Measurements from ENCODE around the gene F12.
"Not testable (repeated sequence)": the region's sequence is repeated elsewhere in the genome, so short reads cannot be mapped to it uniquely, and the experiment has no call there.

Gene F12

DNA sequence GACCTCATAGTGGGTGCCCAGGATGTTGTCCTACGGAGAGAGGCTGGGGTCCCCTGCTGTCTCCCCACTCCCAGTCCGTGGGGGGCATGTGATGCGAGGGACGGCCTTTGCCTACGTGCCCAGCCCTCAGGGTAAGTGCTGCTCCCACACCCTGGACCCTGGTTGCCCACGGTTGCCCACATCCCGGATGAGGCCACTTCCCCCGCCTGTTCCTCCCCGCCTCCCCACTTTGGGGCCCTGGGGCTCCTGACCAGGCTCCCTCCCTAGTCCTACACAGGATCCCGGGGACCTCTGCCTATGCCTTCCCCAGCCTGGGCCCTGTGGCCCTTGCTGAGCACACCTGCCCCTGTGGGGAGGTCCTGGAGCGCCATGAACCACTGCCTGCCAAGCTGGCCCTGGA lies 23.6 kb downstream of the F12 start:
- DNase-seq, result no peak

DNA sequence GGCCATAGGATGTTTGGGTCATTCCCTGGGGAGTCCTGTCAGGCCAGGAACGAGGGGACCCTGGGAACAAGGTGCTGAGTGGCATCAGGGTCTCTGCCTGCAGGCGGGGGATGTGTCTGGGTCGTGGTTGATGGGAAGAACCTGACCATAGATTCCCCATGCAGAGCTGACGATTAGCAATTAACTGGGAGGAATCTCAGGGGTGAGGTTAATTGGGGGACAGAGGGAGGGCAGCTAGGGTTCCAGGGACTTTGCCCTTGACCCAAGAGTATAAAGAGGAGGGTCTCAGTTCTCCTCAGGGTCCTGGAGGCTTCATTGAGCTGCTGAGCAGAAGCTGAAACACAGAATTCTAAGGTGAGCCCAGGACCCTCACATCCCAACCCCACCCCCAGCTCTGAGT lies 25.2 kb downstream of the F12 start, which contains the start of gene SLC34A1:
TSS of gene SLC34A1 (plus strand) at position 301 of the 400 bp plus-strand sequence. CDS start 1,308 bp downstream, outside the sequence.
- no peak for DNase-seq

DNA sequence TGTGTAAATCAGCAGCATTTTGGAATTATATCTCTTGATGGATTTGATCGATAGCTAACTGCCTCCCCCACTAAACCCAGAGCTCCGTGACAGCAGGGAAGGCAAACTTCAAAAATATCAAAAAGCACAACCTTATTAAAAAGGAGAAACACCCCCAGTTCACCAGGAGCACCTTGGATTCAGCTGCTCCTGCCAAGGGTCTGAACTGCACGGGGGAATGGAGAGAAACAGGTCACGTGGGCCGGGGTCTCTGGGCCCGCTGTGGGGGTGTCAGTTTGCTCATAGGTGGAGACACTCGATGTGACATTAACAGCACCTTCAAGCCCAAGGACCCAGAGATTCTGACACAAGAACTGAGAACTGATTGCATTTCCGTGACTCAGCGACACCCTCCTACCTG lies 26.2 kb downstream of the F12 start:
- no peak for DNase-seq

GRCh38 chr5:177382423-177383029 lies 26.8 kb downstream of the F12 start:
- no peak for DNase-seq

DNA sequence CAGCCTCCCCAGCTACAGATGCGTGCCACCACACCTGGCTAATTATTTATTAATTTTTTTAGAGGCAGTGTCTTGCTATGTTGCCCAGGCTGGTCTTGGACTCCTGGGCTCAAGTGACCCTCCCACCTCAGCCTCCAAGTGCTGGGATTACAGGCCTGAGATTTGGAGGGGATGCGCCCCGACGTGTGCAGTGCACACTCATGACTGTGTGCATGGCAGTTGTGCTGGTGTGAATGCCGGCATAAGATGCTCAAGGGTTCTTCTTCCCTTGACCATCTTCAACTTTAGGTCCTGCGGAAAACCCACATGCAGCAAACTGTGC lies 28.6 kb downstream of the F12 start:
- DNase-seq, result no peak

GRCh38 chr5:177378884-177379883 lies 30.2 kb downstream of the F12 start:
- DNase-seq, result no peak

- DNase-seq, result no peak
Measured at GRCh38 chr5:177377851-177378776, 31.2 kb downstream of the F12 start.

DNA sequence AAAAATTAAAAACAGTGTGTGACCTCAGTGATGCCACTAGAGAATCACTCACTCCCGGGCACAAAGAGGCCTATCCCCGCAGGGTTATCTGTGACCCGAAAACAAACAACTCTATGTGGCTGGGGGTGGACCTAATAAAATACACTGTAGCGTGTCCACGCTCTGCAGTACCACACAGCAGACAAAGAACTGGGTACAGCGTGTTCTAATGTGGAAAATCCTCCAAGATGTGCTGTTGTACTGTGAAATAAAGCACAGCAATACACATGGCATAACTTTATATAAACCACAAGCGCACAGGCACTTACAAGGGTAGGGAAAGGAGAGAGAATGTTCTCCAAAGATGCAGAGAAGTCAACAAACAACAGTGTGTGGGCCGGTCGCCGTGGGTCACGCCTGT lies 33.3 kb downstream of the F12 start:
- no peak for DNase-seq

GRCh38 chr5:177375516-177375915 lies 33.8 kb downstream of the F12 start:
- not testable (repeated sequence) for DNase-seq

DNA sequence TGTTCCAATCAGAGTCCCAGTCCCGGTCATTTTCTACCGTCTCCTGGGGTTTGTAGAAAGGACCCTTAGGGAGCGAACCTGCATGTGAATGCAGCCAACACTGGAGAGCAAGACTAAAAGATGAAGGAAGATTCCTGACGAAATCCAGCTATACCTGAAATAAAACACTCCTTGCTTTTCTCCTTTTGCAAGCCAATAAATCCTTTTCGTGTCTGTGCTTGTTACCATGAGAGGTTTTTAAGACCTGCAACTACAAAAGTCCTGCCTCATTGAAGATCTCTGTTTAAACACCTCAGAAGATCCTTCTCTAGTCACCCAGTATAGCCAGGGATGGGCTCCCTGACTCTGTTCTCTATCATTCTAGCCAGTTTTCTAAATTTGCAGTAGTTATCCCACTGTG lies 35.2 kb downstream of the F12 start:
- DNase-seq, result no peak

DNA sequence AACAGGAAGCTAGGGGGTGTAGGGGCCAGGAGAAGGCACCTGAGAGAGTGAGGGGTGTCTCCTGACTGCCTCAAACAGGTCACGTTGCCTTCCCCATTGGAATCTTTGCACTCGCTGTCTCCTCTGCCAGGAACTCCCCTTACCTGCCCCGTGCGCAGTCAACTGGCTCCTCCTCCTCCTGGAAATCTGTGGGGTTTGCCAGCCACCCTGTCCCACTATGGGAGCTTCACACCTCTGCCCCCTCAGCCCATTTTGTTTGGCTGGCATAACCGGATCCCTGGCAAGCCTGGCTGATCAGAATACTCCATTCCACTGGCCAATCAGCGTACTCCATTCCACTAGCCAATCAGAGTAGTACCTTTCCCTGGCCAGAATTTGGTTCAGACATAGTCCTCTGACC lies 35.6 kb downstream of the F12 start:
- DNase-seq, result no peak

DNA sequence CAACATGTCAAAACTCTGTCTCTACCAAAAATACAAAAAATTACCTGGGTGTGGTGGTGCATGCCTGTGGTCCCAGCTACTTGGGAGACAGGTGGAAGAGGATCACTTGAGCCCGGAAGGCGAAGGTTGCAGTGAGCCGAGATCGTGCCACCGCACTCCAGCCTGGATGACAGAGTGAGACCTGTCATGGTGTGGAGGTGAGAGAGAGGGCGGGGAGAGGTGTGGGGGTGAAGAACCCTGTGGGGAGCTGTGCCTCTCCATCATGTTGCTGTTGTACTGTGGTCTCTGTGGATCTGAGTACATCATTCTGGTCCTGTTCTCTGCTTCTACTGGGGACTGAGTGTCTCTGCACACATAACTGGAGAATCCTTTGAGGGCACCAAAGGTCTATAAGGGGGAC lies 36.5 kb downstream of the F12 start:
- no peak for DNase-seq

DNA sequence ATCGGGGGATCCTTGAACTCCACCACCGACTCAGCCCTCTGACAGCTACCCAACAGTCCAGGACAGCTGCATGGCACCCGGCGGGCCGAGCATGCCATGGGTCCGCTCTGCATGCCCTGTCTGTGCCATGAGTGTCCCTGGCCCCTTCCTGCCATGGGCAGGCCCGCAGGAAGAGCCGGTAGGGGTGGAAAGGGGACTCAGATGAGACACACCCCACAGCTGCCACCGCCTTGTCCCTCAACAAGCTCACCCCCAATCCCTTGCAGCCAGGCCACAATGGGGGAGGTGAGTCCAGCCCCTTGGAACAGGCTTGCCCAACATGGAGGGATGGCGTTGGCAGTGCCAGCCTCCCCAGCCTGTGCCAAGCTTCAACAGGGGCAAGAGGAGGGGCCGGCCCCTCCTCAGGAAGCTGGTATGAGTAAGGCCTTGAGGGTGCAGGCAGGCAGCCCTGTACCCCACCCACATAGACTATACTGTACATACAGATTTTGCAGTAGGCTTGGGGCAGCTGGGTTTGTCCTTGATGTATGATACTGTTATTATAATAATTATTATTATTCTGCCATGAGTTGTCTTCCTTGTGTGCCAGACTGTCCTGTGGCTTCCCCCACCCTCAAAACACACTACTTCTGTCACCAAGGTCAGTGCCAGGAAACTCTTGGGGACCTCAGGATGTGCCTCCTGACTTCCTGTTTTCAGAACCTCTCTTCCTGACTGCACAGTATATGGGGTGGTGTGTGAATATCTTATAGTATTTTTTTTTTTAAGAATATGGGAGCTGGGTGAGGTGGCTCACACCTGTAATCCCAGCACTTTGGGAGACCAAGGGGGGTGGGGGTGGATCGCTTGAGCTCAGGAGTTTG lies 37.1 kb downstream of the F12 start:
- DNase-seq, result no peak

- DNase-seq, result no peak
Measured at GRCh38 chr5:177371120-177372033, 38.0 kb downstream of the F12 start.

DNA sequence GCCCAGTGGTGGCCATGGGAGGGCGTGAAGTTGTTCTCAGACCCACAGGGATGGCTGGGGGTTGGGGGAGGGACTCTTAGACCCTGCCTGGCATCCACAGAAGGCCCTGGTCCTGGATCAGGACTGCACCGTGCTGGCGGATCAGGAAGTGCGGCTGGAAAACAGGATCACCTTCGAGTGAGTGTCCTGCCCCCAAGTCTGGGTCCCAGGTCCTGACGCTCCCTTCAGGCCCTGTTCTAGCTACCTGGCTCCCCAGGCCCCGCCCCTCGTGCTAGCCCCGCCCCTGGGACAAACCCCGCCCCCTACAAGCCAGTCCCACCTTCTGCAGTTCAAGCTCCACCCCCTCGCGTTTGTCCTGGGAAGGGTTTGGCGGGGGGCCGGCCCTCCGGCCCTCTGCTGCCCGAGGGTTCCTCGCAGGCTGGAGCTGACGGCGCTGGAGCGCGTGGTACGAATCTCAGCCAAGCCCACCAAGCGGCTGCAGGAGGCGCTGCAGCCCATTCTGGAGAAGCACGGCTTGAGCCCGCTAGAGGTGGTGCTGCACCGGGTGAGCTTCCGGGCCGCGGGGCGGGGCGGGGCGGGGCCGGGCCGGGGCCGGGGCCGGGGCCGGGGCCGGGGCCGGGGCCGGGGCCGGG lies 38.8 kb downstream of the F12 start:
- DNase-seq, result peak; percentile 49

- no peak for DNase-seq
Measured at GRCh38 chr5:177369645-177370440, 39.5 kb downstream of the F12 start.

DNA sequence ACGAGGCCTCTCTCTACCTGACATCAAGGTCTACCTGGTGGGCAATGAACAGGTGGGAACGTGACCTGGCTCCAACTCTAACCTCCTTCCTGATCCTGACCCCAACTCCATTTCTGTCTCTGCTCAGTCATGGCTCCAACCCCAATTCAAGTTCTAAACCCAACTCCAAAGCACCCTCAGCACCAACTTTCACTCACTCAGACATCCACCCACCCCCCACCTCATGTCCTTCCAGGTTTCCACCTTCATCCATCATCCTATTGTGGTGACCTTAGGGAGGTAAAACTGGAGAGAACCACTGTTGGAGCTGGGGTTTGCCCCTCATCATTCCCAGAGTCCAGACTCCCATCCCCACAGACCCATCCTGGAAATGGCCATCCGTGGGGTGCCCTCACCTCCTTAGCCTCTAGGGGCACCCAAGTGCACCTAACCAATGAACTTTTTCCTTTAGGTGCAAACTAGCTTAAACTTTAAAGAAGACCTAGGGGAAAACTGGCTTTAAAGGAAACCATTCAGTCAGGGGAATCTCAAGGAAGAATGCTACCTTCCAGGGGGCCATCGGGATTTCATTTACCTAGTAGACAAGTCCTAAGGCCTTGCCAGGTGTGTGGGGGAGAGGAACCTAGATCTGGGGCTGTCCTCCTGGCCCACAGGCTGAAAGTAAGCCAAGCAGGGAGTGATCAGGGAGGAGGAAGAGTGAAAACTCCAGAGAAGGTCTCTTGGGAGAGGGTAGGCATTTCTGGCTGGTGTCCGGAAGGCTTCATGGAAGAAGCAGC lies 40.3 kb downstream of the F12 start:
- no peak for DNase-seq

DNA sequence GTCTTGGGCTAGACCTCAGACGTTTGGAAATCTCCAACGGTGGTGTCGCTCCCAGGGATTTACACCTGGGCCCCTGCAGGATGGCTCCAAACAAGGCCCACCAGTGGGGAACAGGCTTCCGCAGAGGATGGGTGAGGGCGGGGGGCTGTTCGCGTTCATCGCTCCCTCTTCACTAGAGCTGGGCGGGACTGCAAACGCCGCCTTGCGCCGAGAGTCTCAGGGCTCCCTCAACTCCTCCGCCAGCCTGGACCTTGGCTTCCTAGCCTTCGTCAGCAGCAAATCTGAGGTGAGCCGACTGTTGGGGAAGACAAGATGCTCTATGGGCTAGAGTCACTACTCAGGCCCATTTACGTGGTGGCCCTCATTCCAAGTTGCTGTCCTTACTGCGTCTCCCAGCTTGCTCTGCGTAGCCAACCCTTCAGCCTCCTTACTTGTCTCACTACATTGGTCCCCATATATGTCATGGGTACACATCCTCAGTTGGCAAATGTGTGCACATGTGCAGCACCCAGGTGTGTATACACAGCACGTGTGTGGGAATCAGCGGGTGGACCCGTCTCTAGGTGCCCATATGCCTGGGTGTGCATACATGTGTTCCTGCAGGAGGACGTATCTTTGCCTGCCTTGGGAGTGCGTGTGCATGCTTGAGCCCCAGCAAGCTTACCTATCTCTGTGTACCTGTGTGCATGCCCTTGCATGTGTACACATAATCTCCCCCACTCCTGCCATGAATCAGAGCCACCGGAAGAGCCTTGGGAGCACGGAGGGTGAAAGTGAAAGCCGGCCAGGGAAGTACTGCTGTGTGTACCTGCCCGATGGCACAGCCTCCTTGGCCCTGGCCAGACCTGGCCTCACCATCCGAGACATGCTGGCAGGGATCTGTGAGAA lies 41.1 kb downstream of the F12 start:
- DNase-seq, result no peak

Data from NCI-H2171 treated with DMSO at 0.1 percent for 48 hours (cell line).